PC-3 (cell line): Measurements from ENCODE around the gene PRPH. TPM values are rescaled to one million over a fixed set of nuclear protein-coding genes. Genes with fewer than 3 reads are reported as not detected.
"Not testable (repeated sequence)": the region's sequence is repeated elsewhere in the genome, so short reads cannot be mapped to it uniquely, and the experiment has no call there.

Source experiments
- ATAC-seq: fragments of 200-7000 bp; cut with Tn5 transposase; 2 replicates; pipeline ENCODE4 v1.9.1; 2020; ENCODE audit warnings: mild to moderate bottlenecking, moderate library complexity
- BruUV-seq: library from RNA; stranded (reverse); fragments of 400-500 nt; replicated peaks from 2 replicates; lab custom pipeline; 2021; lab: Mats Ljungman, UMichigan
- CTCF ChIA-PET: fragments of 300-600 bp; sonication (Branson Sonifier 250); formaldehyde crosslinking; loops from one replicate; lab custom pipeline; 2022; ENCODE audit warnings: antibody characterized with exemption; lab: Charles Lee
- POLR2A ChIA-PET: fragments of 300-600 bp; sonication (Branson Sonifier 250); formaldehyde crosslinking; loops from one replicate; lab custom pipeline; 2022; ENCODE audit warnings: antibody characterized with exemption; ENCODE audit not compliant: unreplicated experiment; lab: Charles Lee
- DNase-seq: peaks from one replicate; pipeline ENCODE4 v3.0.0-alpha.2; 2015
- H2AFZ ChIP-seq: fragments of 300-600 bp; sonication (generic); 2 replicates; pipeline ENCODE4 v1.6.0; 2016; ENCODE audit warnings: antibody characterized with exemption, low read length
- H3F3A ChIP-seq: fragments of 300-600 bp; sonication (generic); one replicate; pipeline ENCODE4 v1.6.0; 2017; ENCODE audit warnings: antibody characterized with exemption, low read length, control low read depth, mild to moderate bottlenecking; ENCODE audit not compliant: unreplicated experiment
- H3K27ac ChIP-seq: fragments of 300-600 bp; sonication (generic); 2 replicates; pipeline ENCODE4 v1.5.1; 2016; ENCODE audit warnings: mild to moderate bottlenecking, low read length
- H3K27me3 ChIP-seq: fragments of 300-600 bp; sonication (generic); 2 replicates; pipeline ENCODE4 v1.6.1; 2016; ENCODE audit warnings: low read length, mixed read lengths
- H3K36me3 ChIP-seq: fragments of 300-600 bp; sonication (generic); 2 replicates; pipeline ENCODE4 v1.6.1; 2016; ENCODE audit warnings: low read depth, mixed run types, low read length, mixed read lengths
- H3K4me1 ChIP-seq: fragments of 300-600 bp; sonication (generic); 2 replicates; pipeline ENCODE4 v1.5.1; 2016; ENCODE audit warnings: low read length; ENCODE audit not compliant: insufficient read depth
- H3K4me2 ChIP-seq: fragments of 300-600 bp; sonication (generic); 2 replicates; pipeline ENCODE4 v1.6.0; 2016; ENCODE audit warnings: low read length
- H3K4me3 ChIP-seq: fragments of 300-600 bp; sonication (generic); 2 replicates; pipeline ENCODE4 v1.5.1; 2016; ENCODE audit warnings: mild to moderate bottlenecking, low read length, mixed read lengths
- H3K79me2 ChIP-seq: fragments of 300-600 bp; sonication (generic); 2 replicates; pipeline ENCODE4 v1.6.1; 2017; ENCODE audit warnings: low read length, mixed read lengths
- H3K9ac ChIP-seq: fragments of 300-600 bp; sonication (generic); 2 replicates; pipeline ENCODE4 v1.6.0; 2016; ENCODE audit warnings: mild to moderate bottlenecking, low read length
- H3K9me2 ChIP-seq: fragments of 300-600 bp; sonication (generic); replicated peaks from 2 replicates; pipeline ENCODE4 v1.6.1; 2016; ENCODE audit warnings: mixed run types, low read length, mixed read lengths
- H3K9me3 ChIP-seq: fragments of 300-600 bp; sonication (generic); 2 replicates; pipeline ENCODE4 v1.6.1; 2016; ENCODE audit warnings: low read length, mixed read lengths
- H4K20me1 ChIP-seq: fragments of 300-600 bp; sonication (generic); 2 replicates; pipeline ENCODE4 v1.6.1; 2016; ENCODE audit warnings: low read length, mixed read lengths
- CTCF ChIP-seq: fragments of 300-600 bp; sonication (generic); conservative IDR thresholded peaks from 2 replicates; pipeline ENCODE4 v1.5.1; 2017; ENCODE audit warnings: antibody characterized with exemption, low read depth, mild to moderate bottlenecking, low read length
- EZH2 ChIP-seq: fragments of 300-600 bp; sonication (generic); IDR thresholded peaks from one replicate; pipeline ENCODE4 v1.6.1; 2017; ENCODE audit warnings: antibody characterized with exemption, mild to moderate bottlenecking, low read length; ENCODE audit not compliant: unreplicated experiment
- EZH2phosphoT487 ChIP-seq: fragments of 300-600 bp; sonication (generic); IDR thresholded peaks from 2 replicates; pipeline ENCODE4 v1.6.1; 2018; ENCODE audit warnings: mild to moderate bottlenecking, antibody characterized with exemption, low read length, borderline replicate concordance
- intact Hi-C: fragments of 100-400 bp; cut with micrococcal nuclease; formaldehyde crosslinking; loops from 2 replicates; pipeline ENCODE4 v1.9.0; 2023
- total RNA-seq: library from RNA; depleted of rRNA; stranded (reverse); fragments of >200 nt; gene quantifications from 2 replicates; pipeline ENCODE4 v1.2.3, GENCODE V29; 2014

The PRPH gene
- total RNA-seq, 1 experiment from 2014 or later = 0.15 TPM

- Histone ChIP-seq H3K79me2 (no peaks in the 10 kb centered on the region), H3K36me3 (no peaks in the 10 kb centered on the region), H3K4me2 (no peak overlapping the region), H3K9me3 (no peaks in the 10 kb centered on the region), H3K27ac (no peak overlapping the region), H3K4me3 (no peak overlapping the region), H4K20me1 (no peaks in the 10 kb centered on the region), H3K4me1 (0 out of 2 replicates have a peak, but pooled peaks cover 6% of the 10 kb centered on the region), H3K27me3 (no peaks in the 10 kb centered on the region), H3K9me2 (no peaks in the 10 kb centered on the region), H2AFZ (no peak overlapping the region), H3F3A (no peaks in the 10 kb centered on the region), H3K9ac (no peak overlapping the region)
- intact Hi-C loops = no loop called here
- ChIA-PET POLR2A (no interaction called here), CTCF (no interaction called here)
- BruUV-seq = no TSS peak
- DNase-seq (no peak), ATAC-seq (no peak)
- TF ChIP-seq EZH2 (no peak), CTCF (no peak), EZH2phosphoT487 (no peak)
Measured at GRCh38 chr12:49314811-49315210, 19.9 kb downstream of the PRPH start.

- H3K4me3 ChIP-seq, H3K4me2 ChIP-seq, H3K27me3 ChIP-seq, DNase-seq, intact Hi-C loops, BruUV-seq, CTCF ChIA-PET, H3K9me3 ChIP-seq, H3K79me2 ChIP-seq, H4K20me1 ChIP-seq, H3K36me3 ChIP-seq, H3K27ac ChIP-seq, H2AFZ ChIP-seq, H3K9ac ChIP-seq, H3F3A ChIP-seq, H3K9me2 ChIP-seq, ATAC-seq, POLR2A ChIA-PET: not testable (repeated sequence)
- peaks cover 10% of the 10 kb centered on the region; the same call in 1 of the 2 replicates for H3K4me1 ChIP-seq
Measured at GRCh38 chr12:49317118-49317517, 22.2 kb downstream of the PRPH start.

GRCh38 chr12:49320411-49321103 lies 25.6 kb downstream of the PRPH start:
- intact Hi-C loops, H3K36me3 ChIP-seq, H3K9me3 ChIP-seq, ATAC-seq, H3F3A ChIP-seq, POLR2A ChIA-PET, BruUV-seq, DNase-seq, H2AFZ ChIP-seq, H4K20me1 ChIP-seq, H3K27me3 ChIP-seq, H3K4me2 ChIP-seq, H3K9ac ChIP-seq, H3K4me3 ChIP-seq, H3K27ac ChIP-seq, H3K9me2 ChIP-seq: not testable (repeated sequence)
- CTCF ChIA-PET = interaction anchor here (0.7 kb wide), 1 partner anchor 29 kb away, joined by 3 read pairs; no protein-coding TSS in a partner anchor
- Histone ChIP-seq H3K4me1 (peaks cover 17% of the 10 kb centered on the region; the same call in 1 of the 2 replicates), H3K79me2 (peaks cover 15% of the 10 kb centered on the region)
